ENCODE results near the gene NQO2.
"Not testable (repeated sequence)": the region's sequence is repeated elsewhere in the genome, so short reads cannot be mapped to it uniquely, and the experiment has no call there.

DNA sequence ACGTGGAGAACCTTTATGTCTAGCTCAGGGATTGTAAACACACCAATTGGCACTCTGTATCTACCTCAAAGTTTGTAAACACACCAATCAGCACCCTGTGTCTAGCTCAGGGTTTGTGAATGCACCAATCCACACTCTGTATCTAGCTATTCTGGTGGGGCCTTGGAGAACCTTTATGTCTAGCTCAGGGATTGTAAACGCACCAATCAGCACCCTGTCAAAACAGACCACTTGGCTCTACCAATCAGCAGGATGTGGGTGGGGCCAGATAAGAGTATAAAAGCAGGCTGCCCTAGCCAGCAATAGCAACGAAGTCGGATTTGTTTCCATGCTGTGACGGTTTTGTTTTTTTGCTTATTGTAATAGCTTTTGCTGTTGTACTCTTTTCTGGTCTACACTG lies 28.5 kb downstream of the NQO2 start:
- TF ChIP-seq POLR2A (IDR thresholded peaks at IDR 0.05; ENCODE audit: low read depth, low read length); POLR2AphosphoS5 (IDR thresholded peaks at IDR 0.05; ENCODE audit: low read depth, low read length); POU2F2 (IDR thresholded peaks at IDR 0.05; ENCODE audit: low read depth, low read length); TAF1 (IDR thresholded peaks at IDR 0.05; ENCODE audit: low read depth, low read length); SPI1 (IDR thresholded peaks at IDR 0.05; ENCODE audit: low read depth, low read length); PAX5 (IDR thresholded peaks at IDR 0.05; ENCODE audit: insufficient read depth, low read length, severe bottlenecking): not testable (repeated sequence)
